ENCODE data around the gene WFDC5.

- no peak for TF ChIP-seq CTCF (IDR thresholded peaks at IDR 0.05)
- no peak for TF ChIP-seq ZFX (IDR thresholded peaks at IDR 0.05; ENCODE audit: borderline replicate concordance)
These were observed 6.4 kb upstream of the WFDC5 start for GRCh38 chr20:45121388-45121787.
